GM18873 (cell line): ENCODE measurements around the gene OSER1.

Experiments
- ATAC-seq: cut with Tn5 transposase; IDR thresholded peaks from one replicate; pipeline ENCODE4 v1.9.1; 2021; ENCODE audit warnings: mild to moderate bottlenecking, moderate library complexity, moderate number of reproducible peaks; ENCODE audit not compliant: unreplicated experiment, low FRiP score

OSER1 gene

DNA sequence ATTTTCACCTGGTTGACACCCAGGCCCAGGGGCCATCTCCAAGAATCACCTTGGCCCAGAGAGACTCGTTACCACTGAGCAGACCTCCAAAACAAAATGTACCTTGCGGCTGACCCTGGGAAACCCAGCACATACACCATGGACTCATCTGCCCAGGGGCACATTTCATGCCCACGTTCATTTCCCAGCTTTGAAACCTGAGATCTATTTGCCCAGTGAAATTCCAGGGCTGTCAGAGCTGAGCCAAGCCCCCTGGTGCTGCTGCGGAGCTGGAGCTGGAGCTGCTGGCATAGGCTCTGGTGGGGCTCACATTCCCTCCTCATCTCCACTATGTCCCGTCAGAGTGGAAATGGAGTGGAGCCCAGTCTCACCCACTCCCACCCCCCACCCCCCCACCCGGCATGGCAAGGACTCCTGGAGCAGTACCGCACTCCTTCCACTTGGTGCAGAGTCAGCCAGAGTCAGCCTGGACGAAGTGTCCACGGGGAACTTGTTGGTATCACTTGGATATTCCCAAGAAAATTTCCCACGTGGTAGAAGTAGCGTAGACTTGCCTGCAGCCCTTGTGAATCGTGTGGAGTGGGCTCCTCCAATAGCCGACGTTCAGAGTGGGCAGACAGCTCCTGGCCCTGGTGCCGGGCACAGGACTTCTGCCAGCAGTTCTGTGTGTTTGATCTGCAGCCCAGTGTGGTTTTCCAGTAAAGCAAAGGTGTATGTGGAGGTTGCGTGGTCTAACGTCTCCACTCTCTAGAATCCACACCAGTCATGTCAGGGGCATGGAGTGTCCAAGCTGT lies 18.1 kb upstream of the OSER1 start:
- ATAC-seq = no peak

DNA sequence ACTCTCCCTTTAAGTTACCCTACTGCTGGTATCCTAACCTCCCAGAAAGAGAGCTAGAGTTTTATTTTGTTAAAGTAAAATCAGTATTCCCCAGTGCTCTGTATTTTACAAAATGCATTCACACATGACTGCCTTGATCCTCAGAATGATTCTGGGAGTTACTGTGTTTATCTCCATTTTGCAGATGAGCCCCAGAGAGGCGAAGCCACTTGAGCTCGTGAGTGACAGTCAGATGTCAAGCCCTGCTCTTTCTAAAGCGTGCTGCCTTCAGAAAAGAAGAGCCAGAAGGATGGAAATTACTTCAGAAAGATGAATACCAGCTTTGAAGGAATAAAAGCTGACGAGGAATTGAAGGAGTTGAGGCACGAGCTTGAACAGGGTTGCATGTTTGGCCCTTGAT lies 14.1 kb upstream of the OSER1 start:
- no peak for ATAC-seq

DNA sequence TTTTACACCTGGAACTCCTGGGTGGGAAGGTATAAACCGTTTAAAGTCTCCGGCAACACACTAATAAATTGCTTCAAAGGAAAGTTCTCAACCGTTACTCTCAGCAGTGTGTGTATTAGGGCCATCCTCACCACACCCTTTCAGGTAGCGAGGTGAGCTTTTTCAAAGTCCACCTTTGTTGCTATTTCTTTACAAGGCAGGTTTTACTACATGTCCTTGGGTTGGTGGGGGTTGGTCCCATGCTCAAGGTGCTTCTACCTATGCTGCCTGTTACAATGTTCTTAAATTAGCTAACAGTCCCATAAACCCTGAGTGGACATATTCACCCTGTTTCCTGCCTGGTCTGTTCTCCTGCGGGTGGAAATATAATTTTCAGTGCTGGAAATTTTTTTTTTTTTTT lies 13.2 kb upstream of the OSER1 start:
- ATAC-seq = no peak

DNA sequence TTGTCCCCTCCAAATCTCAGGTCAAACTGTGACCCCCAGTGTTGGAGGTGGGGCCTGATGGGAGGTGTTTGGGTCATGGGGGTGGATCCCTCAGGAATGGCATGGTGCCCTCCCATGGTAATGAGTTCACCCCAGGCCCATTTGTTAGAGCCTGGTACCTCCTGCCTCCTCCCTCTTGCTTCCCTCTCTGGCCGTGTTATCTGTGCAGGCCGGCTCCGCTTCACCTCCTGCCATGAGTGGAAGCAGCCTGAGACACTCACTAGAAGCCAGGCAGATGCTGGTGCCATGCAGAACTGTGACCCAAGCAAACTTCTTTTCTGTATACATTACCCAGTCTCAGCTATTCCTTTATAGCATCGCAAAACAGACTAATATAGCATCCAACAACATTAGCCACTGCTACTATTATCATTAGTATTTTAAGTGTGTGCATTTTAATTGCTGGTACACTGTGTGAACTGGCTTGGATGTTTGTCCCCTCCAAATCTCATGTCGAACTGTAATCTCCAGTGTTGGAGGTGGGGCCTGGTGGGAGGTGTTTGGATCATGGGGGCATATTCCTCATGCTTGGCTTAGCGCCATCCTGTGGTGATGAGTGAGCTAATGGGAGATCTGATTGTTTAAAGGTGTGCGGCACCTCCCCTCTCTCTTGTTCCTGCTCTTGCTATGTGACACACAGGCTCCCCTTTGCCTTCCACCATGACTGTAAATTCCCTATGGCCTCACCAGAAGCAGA lies 12.2 kb upstream of the OSER1 start:
- no peak for ATAC-seq

DNA sequence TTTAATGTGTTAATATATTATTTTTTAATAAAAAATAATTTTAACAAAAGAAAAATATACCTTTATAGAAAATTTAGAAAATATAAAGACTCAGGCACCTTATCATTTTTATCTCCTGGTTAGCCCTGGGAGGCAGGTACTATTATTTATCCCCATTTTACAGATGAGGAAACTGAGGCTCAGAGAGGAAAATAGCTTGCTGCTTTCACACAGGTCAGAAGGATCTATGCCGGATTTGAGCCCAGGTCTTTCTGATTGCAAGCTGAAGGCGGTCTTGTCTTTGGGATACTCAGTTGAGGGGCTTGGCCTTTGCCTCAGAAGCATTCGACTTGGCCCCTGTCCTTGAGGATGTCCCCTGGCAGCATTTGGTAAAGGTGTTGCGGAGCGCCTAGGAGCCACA lies 11.5 kb upstream of the OSER1 start:
- ATAC-seq = no peak

DNA sequence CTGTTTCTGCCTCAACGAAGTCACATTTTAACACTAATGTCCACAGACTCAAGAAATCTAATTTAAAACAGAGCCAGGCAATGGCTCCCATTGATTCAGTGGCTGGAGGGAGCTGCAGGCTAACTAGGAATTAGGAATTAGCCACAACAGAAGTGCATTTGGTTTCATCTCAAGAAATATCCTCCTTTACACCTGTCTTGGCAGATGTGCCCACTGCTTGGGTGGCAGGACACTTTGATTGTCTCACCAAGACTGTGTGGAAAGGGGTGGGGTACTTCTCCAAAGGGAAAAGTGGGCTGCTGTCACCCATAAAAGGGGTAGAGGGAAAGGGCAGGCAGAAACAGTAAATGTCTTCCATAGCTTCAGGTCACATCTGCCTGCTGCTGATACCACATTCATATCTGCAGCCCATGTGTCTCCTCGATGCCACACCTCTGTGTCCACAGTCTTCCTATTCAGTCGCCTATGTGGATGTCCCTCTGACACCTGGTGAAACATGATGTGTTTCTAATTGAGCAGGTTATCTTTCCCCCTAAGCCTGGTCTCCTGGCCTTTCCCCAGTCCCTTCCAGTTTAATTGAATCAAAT lies 10.9 kb upstream of the OSER1 start:
- no peak for ATAC-seq

DNA sequence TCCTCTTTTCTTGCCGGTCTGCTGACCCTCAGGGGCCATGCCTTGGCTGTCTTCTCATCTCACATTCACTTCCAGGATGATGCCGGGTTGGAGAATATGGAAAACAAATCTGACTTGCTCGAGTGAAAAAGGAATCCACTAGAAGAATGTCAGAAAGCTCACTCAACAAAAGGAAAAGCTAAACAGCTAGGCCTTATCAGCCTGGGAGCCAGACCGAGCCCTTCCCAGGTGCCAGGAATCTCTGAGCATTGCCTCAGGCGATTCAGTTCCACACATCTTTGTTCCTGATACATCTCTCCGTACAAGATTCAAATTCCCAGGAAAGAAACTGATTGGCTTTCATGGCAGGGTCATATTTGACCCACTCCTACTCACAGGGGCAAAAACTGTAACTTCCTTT lies 9.2 kb upstream of the OSER1 start:
- ATAC-seq = no peak

DNA sequence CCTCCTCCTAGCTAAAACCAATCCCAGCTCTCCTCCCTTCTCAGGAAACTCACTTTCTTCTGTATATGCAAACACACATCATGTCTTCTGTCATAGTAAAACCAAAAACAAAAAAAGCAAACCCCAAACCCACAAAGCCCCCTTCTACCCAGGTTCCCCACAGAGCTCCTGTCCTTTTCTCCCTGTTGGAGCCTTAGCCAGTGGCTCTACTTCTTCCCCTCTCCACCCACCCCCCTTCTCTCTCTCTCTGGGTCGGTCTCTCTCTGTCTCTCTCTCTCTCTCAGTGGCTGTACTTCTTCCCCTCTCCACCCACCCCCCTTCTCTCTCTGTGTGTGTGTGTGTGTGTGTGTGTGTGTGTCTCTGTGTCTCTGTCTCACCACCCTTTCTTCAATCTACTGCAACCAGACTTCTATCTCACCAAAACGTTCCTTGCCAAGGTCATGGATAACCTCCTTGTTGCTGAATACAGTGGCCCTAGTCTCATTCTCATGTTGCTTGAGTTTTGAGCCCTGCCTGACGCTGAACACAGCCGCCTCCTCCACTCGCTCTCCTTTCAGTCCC lies 8.7 kb upstream of the OSER1 start:
- ATAC-seq = no peak

DNA sequence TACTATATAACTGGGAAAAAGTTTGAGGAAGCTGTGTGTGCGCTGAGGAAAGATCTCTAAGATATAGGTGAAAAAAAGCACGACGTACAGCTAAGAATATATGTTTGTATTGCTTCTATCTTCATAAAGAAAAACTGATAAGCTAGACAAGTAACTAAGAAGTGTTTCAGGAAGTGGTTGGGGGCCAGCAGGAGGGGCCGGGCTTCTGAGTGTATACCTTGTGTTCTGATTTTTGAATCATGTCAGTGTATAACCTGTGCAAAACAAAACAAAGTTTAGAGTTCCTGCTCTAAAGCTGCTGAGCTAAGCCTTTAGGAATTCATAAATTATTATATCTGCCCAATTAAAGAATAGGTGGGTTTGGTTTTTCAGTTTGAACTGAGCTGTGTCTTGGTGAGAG lies 7.9 kb upstream of the OSER1 start:
- ATAC-seq = no peak

DNA sequence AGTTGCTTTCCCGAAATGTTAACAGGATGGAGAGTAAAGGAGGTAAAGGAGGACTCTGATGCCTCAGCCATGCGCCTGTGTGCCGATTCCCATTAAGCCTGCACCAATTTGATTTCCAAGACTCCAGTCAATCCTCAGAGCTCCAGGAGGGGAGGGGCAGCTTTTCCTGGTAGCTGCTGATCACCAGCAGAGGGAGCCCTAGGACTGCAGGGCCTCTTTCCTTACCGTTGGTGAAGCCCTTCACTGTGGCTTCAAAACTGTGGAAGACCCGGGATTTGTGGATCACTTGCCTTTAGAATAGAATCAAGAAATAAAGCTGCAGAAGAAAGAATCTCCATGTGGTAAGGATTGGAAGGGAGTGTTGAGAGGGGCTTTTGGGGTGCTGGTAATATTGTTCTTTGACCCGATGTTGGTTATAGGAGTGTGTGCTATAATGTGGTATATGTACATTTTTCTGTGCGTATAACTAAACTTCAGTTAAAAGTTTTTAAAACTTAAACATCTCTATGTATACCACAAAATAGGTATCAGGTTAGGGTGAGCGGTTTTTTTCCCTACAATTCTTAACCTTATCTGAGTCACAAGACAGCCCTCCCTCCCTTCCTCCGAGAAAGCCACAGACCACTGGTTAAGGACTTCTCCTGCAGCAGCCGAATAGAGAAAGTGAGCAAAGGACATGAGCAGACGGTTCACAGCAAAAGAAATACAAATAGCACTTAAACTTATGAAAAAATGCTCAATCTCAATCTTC lies 6.9 kb upstream of the OSER1 start:
- ATAC-seq = no peak

DNA sequence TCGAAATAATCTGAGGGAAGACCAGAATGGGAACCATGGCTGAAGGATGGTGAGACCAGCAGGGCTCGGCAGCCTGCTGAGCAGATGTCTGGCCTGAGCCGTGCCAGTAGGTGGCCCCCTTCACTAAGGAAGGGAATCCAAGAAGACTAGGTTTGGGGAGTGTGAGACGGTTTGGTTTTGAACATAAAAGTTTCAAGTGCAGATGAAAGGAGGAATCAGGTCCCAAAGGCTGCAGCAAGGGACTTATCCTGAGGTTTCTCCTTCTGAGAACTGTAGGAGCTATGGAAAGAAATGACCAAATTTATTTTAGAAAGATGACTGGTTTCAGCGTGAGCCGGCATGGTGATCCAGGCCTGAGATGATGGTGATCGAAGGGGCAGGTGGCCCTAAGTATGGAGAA lies 4.6 kb upstream of the OSER1 start:
- no peak for ATAC-seq

DNA sequence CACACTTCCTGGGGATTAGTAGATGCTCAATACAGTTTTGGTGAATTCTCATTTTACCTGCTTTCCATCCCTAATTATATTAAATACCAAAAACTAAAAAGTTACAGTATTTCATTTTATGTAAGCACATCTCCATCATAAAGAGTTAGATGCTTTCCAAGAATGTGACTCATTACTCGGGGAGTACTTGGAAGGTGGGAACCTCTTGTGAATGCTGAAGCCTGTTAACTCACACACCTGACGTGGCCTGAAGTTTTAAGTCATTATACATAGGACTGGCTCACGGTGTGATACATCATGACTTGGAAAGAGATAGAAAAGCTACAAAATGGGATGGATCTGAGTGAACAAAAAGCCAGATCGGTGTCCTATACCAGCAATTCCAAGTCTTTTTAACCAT lies 2.2 kb upstream of the OSER1 start:
- ATAC-seq = no peak

DNA sequence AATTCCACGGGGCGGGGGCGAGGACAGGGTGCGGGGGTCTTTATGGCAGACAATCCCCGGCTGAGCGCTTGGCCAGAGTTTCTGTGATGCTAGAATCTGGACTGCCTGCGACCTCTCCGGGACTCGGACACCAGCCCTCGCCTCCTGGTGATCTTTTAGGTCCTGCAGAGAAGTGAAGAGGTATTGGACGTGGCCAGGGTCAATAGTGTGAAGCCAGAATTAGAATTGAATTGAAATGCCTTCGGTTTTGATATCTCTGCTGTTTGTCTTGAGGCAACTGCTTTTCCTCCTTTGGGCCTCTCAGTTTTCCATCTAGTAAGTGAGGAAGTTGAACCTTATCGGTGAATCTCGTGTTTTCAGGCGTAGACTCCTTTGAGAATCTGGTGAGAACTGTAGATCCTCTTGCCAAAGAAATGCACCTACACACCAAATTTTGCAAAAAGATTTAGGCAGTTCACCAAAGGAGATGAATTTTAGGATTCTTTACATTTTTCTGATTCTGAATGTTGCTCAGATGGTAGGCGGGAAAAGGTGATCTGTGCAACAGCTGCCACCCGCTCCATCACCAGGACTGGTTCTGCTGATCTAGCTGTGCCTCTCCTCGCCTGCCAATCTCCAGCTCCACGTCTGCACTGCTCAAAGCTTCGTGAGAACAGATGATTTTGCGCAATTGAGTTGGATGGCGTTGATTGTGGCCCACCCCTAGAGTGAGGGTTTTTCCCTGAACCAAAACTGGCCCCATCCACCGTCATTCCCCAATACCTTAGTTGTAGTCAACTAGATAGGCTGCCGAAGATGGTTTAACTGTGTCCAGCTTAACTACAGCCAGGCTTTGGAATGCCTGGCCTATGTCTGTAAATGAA lies 837 bp upstream of the OSER1 start:
- ATAC-seq = peak; percentile 10

DNA sequence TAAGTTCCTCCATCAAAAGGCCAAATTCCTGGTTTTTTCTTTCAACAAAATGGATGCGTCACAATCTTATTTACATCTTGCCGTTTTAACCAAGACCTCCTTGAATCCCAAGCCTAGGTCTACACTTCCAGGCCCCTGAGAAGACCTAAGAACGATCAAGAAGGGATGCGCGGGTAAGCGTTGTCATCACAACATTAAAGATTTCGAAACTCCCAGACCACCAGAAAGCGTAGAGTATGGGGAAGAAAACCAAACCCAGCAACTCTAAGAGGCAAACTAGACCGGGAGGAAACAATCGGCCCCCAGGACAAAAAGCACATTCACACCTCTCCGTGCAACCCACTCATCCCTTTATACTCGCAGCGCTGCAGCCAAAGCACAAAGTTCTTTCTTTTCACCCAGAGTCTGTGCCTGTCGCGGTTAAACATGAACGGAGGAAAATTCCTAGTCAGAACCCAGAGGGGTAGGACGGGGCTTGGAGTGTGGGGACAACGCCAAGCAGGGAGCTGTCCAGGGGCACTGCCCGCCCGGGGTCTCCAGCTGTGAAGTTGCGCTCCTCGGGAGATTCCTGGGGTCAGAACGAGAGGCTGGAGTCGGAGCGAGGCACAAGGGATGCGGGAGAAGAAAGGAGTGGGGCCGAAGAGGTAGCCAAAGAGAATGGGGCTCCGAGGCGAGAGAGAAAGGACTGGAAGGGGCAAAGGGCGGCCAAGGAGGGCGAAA lies 725 bp downstream of the OSER1 start:
- peak; percentile 9 for ATAC-seq

DNA sequence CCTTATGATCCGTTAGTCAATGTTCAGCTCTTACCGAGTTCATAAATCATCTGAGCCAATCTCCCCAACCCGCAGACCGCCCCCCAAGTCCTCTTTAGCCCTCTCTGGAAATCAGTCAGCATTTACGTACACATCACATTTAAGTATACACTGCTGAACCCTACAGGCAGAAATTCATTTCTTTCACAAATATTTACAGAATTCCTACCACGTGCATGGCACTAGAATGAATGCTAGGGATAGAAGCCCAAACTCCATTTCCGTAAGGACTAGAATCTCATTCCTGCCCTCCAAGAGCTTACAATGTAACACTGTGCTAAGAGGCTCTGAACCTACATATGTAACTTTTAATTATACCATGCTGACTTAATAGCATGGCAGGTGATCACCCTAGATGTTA lies 1.8 kb downstream of the OSER1 start:
- ATAC-seq = no peak

DNA sequence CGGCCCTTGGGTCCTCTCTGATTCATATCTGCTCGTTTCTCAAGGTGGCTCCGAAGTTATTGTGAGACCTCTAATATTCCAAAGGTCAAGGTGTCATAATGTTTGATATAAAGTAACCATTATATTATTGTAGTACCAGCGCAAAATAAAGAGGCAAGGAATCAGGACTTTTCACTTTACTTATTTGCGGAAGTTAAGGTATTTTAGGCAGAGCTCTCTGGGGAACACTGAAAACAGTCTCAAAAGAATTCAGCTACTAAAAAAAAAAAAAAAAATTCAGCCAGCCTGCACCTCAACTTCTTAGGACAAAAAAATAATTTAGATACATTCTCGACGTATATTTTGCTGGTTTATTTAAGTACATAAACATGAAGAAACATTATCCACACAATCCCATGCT lies 2.4 kb downstream of the OSER1 start:
- ATAC-seq = no peak

DNA sequence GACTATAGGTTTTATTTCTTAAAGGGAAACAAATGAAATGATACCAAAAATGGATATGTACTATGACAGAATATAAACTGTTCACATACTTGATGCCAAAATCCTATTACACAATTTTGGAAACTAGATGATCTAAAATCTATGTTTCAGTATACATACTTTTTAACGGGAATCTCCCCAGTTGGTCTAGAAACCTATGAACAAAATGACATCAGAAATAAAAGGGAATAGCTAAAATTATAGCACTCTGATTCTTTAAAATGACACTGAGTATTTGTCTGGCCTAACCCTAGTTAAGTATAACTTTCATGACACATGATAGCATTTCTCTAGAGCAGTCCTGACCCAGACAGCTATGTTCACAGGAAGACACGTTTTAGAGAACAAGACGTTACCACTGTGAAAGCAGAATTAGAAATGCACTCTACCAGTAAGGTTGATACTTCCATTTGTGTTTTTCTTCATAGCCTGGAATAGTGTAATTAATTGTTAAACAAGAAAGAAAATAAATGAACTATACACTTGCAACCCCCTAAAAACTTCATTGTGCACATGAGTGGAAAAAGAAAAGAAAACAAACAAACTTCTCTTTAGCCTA lies 3.3 kb downstream of the OSER1 start:
- ATAC-seq = no peak

DNA sequence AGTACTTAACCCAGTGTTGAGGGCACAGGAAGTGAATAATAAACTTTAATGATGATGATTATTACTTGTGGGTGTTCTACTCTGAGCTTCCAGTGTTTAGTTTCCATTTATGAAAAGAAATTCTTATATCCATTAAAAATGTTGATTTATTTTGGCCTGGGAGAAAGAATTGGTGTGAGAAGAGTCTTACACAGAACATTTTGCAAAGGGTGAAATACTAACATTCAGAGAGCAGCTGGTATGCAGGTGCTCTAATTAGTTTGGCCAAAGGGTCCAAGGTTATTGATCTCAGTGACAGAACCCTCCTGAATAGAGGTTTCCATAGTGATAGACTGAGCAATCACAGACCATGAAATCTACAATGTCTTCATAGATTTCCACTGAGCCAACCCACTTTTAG lies 4.4 kb downstream of the OSER1 start:
- no peak for ATAC-seq

DNA sequence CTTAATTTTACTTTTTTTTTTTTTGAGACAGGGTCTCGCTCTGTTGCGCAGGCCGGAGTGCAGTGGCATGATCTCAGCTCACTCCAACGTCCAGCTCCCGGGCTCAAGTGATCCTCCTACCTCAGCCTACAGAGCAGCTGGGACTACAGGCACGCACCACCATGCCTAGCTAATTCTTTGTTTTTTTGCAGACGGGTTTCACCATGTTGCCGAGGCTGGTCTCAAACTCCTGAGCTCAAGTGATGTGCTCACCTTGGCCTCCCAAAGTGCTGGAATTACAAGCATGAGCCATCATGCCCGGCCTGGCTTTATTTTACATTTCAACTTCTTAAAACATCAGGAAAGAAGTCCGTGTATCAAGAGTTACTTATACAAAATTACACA lies 5.7 kb downstream of the OSER1 start:
- no peak for ATAC-seq
